Measurements from ENCODE around the gene DRICH1.
"Not testable (repeated sequence)": the region's sequence is repeated elsewhere in the genome, so short reads cannot be mapped to it uniquely, and the experiment has no call there.

DRICH1 gene

GRCh38 chr22:23628056-23628743 is 3.9 kb downstream of the DRICH1 start:
- H3K4me1 ChIP-seq (ENCODE audit: insufficient read depth, low read length); H3K36me3 ChIP-seq (ENCODE audit: insufficient read depth, low read length); H3K9me3 ChIP-seq (ENCODE audit: low read length); H3K4me3 ChIP-seq (ENCODE audit: low read length); H3K27me3 ChIP-seq (ENCODE audit: insufficient read depth, low read length); H2AFZ ChIP-seq (ENCODE audit: low read depth, low read length): not testable (repeated sequence)

- H2AFZ ChIP-seq (ENCODE audit: low read depth, low read length); H3K36me3 ChIP-seq (ENCODE audit: insufficient read depth, low read length); H3K4me1 ChIP-seq (ENCODE audit: insufficient read depth, low read length); H3K27me3 ChIP-seq (ENCODE audit: insufficient read depth, low read length); H3K4me3 ChIP-seq (ENCODE audit: low read length); H3K9me3 ChIP-seq (ENCODE audit: low read length): not testable (repeated sequence)
These were observed 4.6 kb downstream of the DRICH1 start for GRCh38 chr22:23627401-23628055.

GRCh38 chr22:23626286-23626975 is 5.7 kb downstream of the DRICH1 start:
- Histone ChIP-seq H3K27me3 (ENCODE audit: insufficient read depth, low read length) (no peaks in the 10 kb centered on the region), H3K4me1 (ENCODE audit: insufficient read depth, low read length) (peaks cover 2% of the 10 kb centered on the region)

GRCh38 chr22:23622634-23623033 is 9.5 kb downstream of the DRICH1 start:
- Histone ChIP-seq H3K4me1 (ENCODE audit: insufficient read depth, low read length) (peaks cover 12% of the 10 kb centered on the region), H3K36me3 (ENCODE audit: insufficient read depth, low read length) (no peaks in the 10 kb centered on the region), H3K9me3 (ENCODE audit: low read length) (no peaks in the 10 kb centered on the region), H2AFZ (ENCODE audit: low read depth, low read length) (no peak overlapping the region), H3K4me3 (ENCODE audit: low read length) (no peak overlapping the region), H3K27me3 (ENCODE audit: insufficient read depth, low read length) (no peaks in the 10 kb centered on the region)

More at GRCh38 chr22:23626286-23626975, 5.7 kb downstream of the DRICH1 start:
- no peak overlapping the region for H3K4me3 ChIP-seq (ENCODE audit: low read length)
- H3K36me3 ChIP-seq (ENCODE audit: insufficient read depth, low read length) = no peaks in the 10 kb centered on the region
- no peaks in the 10 kb centered on the region for H3K9me3 ChIP-seq (ENCODE audit: low read length)
- no peak overlapping the region for H2AFZ ChIP-seq (ENCODE audit: low read depth, low read length)

- not testable (repeated sequence) for H3K4me3 ChIP-seq (ENCODE audit: low read length); H3K36me3 ChIP-seq (ENCODE audit: insufficient read depth, low read length); H3K27me3 ChIP-seq (ENCODE audit: insufficient read depth, low read length); H2AFZ ChIP-seq (ENCODE audit: low read depth, low read length); H3K9me3 ChIP-seq (ENCODE audit: low read length)
- peaks cover 12% of the 10 kb centered on the region for H3K4me1 ChIP-seq (ENCODE audit: insufficient read depth, low read length)
These were observed 10.2 kb downstream of the DRICH1 start for GRCh38 chr22:23621916-23622315.

- H3K36me3 ChIP-seq (ENCODE audit: insufficient read depth, low read length) = no peaks in the 10 kb centered on the region
- H3K4me1 ChIP-seq (ENCODE audit: insufficient read depth, low read length) = peaks cover 12% of the 10 kb centered on the region
- no peak overlapping the region for H2AFZ ChIP-seq (ENCODE audit: low read depth, low read length)
- H3K27me3 ChIP-seq (ENCODE audit: insufficient read depth, low read length) = no peaks in the 10 kb centered on the region
- no peak overlapping the region for H3K4me3 ChIP-seq (ENCODE audit: low read length)
- H3K9me3 ChIP-seq (ENCODE audit: low read length) = no peaks in the 10 kb centered on the region
These were observed 10.9 kb downstream of the DRICH1 start for GRCh38 chr22:23621082-23621780.

GRCh38 chr22:23613193-23613972 is 18.7 kb downstream of the DRICH1 start:
- H2AFZ ChIP-seq (ENCODE audit: low read depth, low read length) = no peak overlapping the region
- H3K36me3 ChIP-seq (ENCODE audit: insufficient read depth, low read length) = no peaks in the 10 kb centered on the region
- no peaks in the 10 kb centered on the region for H3K27me3 ChIP-seq (ENCODE audit: insufficient read depth, low read length)
- no peaks in the 10 kb centered on the region for H3K9me3 ChIP-seq (ENCODE audit: low read length)
- H3K4me1 ChIP-seq (ENCODE audit: insufficient read depth, low read length) = no peaks in the 10 kb centered on the region
- H3K4me3 ChIP-seq (ENCODE audit: low read length) = no peak overlapping the region

DNA sequence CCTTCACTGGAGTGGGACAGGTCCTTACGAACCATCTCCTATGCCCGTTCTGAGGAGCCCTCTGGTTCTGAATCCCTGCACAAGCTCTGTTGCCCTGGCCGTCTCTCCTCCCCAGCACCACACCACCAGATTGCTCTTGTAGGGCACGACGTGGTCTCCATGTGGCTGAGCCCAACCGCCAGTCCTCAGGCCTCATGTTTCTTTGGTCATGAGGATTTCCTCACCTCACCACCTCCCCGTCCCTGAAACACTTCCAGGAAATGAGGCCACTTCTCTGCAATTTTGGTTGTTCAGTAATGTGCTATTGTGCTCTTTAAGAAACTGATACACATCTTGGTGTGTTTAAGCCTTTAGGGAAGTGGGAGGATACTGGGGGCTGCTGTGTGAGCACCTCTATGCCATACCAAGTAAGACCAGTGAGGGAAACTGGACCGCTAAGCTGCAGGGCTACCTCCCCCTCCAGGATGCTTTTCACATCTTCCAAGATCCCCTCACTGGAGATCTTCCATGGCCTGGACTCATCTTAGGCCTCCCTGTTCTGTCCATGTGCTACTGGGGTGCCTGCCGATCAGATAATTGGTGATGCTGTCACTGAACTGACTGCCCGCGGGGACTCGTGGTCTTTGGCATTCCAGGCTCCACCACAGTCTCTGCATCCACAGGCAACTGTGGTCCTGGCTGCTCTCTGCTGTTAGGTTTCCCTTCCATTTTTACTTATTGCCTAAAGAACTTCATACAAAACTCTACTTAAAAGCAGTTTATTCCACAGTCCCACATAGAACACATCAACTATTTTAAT is 21.9 kb downstream of the DRICH1 start:
- Histone ChIP-seq H2AFZ (ENCODE audit: low read depth, low read length) (no peak overlapping the region), H3K27me3 (ENCODE audit: insufficient read depth, low read length) (peaks cover 5% of the 10 kb centered on the region), H3K36me3 (ENCODE audit: insufficient read depth, low read length) (no peaks in the 10 kb centered on the region), H3K9me3 (ENCODE audit: low read length) (no peaks in the 10 kb centered on the region), H3K4me3 (ENCODE audit: low read length) (no peak overlapping the region), H3K4me1 (ENCODE audit: insufficient read depth, low read length) (no peaks in the 10 kb centered on the region)

GRCh38 chr22:23608583-23608982 is 23.5 kb downstream of the DRICH1 start:
- no peaks in the 10 kb centered on the region for H3K36me3 ChIP-seq (ENCODE audit: insufficient read depth, low read length)
- H3K4me3 ChIP-seq (ENCODE audit: low read length) = no peak overlapping the region
- no peaks in the 10 kb centered on the region for H3K4me1 ChIP-seq (ENCODE audit: insufficient read depth, low read length)
- no peaks in the 10 kb centered on the region for H3K9me3 ChIP-seq (ENCODE audit: low read length)
- H3K27me3 ChIP-seq (ENCODE audit: insufficient read depth, low read length) = peaks cover 14% of the 10 kb centered on the region
- no peak overlapping the region for H2AFZ ChIP-seq (ENCODE audit: low read depth, low read length)

DNA sequence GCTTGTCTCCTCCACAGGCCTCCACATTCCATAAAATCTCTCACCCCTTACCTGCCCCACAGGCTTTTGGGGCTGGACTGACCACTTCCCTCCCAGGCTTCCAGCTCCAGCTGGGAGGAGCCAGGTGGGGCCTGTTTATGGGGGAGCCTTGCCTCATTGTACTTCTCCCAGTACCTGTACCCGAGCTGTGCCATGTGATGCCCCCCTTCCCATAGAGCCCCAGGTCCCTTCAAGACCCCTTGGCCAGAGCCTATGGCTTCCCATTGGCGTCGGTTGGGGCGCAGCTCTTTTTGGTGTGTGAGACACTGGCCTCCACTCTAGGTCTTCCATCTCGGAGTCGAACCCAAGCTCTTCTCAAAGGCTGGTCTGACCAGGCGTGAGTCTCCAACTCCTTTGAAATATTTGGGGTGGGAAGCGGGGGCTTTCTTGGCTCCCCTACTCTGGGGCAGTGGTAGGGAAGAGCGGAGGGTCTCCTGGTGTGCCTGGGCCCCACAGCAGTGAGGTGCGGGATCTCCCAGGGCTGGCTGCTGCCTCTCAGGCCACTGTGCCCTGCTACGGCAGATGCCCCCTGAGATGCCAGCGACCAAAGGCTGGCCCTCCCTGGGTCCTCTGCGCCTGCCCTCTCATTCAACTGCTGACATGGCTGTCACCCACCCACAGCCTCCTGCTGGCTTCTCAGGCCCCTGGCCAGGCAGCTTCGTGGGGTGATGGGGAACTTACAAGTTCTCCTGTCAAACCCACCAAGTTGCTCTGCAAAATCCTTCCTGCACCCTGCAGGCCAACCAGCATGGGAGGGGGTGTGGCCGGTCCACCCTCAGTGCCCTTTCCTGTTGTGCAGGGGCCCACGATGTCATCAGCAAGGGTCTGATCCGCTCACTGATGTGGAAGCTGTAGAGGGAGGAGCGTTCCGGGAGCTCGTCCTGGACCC is 25.7 kb downstream of the DRICH1 start:
- peaks cover 15% of the 10 kb centered on the region for H3K27me3 ChIP-seq (ENCODE audit: insufficient read depth, low read length)
- no peaks in the 10 kb centered on the region for H3K4me1 ChIP-seq (ENCODE audit: insufficient read depth, low read length)
- no peaks in the 10 kb centered on the region for H3K36me3 ChIP-seq (ENCODE audit: insufficient read depth, low read length)
- no peak overlapping the region for H3K4me3 ChIP-seq (ENCODE audit: low read length)
- H3K9me3 ChIP-seq (ENCODE audit: low read length) = no peaks in the 10 kb centered on the region
- H2AFZ ChIP-seq (ENCODE audit: low read depth, low read length) = no peak overlapping the region

DNA sequence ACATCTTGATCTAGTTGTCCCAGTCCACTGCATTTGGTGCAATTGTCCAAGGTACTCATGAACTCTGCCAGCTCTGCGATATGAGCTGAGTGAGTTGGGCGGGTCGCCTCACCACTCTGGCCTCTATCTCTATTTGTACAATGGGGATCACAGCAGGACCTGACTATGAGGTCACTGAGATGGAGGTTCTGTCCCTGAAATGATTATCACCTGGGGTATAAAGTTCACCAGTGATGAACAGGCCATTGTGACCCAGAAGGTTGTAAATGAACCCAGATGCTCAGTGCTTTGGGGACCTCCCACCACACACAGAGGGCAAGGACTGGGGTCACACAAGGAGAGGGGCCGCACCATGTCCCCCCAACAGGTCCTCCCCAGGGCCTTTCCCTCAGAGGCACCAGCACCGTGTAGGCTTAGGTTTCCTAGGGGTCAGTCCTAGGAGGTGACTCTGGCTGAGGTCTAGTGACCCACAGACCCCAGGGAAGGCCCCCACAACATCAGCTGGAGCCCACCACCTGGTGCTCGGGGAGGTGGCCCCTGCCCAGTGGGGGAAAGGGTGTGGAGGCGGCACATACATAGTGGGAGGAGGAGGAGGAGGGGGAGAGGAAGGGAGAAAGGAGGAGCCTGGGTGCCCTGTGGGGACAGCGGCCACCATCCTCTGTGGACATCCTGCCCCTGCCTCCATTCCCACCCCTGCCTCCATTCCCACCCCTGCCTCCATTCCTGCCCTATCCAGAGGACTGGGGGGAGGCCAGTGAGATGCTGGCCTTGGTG is 27.0 kb downstream of the DRICH1 start:
- Histone ChIP-seq H3K36me3 (ENCODE audit: insufficient read depth, low read length) (no peaks in the 10 kb centered on the region), H3K4me3 (ENCODE audit: low read length) (no peak overlapping the region), H3K27me3 (ENCODE audit: insufficient read depth, low read length) (peaks cover 15% of the 10 kb centered on the region), H2AFZ (ENCODE audit: low read depth, low read length) (no peak overlapping the region), H3K4me1 (ENCODE audit: insufficient read depth, low read length) (no peaks in the 10 kb centered on the region), H3K9me3 (ENCODE audit: low read length) (no peaks in the 10 kb centered on the region)

All from neuron (in vitro differentiated cells).